ENCODE data around the gene CAPZB.

- TF ChIP-seq POLR2A (IDR thresholded peaks at IDR 0.05) (no peak), CTCF (IDR thresholded peaks at IDR 0.05 in 8 of 11, conservative IDR thresholded peaks at IDR 0.05 in 3 of 11) (no peak)
These were observed 152.5 kb downstream of the CAPZB start for GRCh38 chr1:19332832-19333231.

Measured in spleen (tissue), 7 donors.